Motor neuron (in vitro differentiated cells): Measurements from ENCODE around the gene HIPK1. TPM values are rescaled to one million over a fixed set of nuclear protein-coding genes. Genes with fewer than 3 reads are reported as not detected.
"Not testable (repeated sequence)": the region's sequence is repeated elsewhere in the genome, so short reads cannot be mapped to it uniquely, and the experiment has no call there.

Experiments used
- ATAC-seq, 8 experiments: fragments of 200-7000 bp; cut with Tn5 transposase; replicated peaks in 6 of 8; 2 replicates each; pipeline ENCODE4 v1.8.0; 2021; ENCODE audit warnings: mild to moderate bottlenecking in 8 of 8, moderate library complexity in 8 of 8
- H3K27ac ChIP-seq, 2 donors: fragments of 250-450 bp; sonication (Bioruptor Pico); 2 replicates each; pipeline ENCODE4 v1.9.0; 2021; ENCODE audit warnings: antibody characterized with exemption in 2 of 2, mild to moderate bottlenecking in 2 of 2, moderate library complexity in 1 of 2
- H3K4me1 ChIP-seq, 2 donors: fragments of 250-450 bp; sonication (Bioruptor Pico); replicated peaks in 1 of 2; 2 replicates each; pipeline ENCODE4 v1.6.1; 2021; ENCODE audit warnings: antibody characterized with exemption in 2 of 2, mild to moderate bottlenecking in 2 of 2, moderate library complexity in 1 of 2
- H3K4me3 ChIP-seq, 5 donors: fragments of 250-450 bp; sonication (Bioruptor Pico); 2 replicates each; pipeline ENCODE4 v1.9.0; 2021; ENCODE audit warnings: antibody characterized with exemption in 5 of 5, mild to moderate bottlenecking in 5 of 5, moderate library complexity in 4 of 5
- WGBS, 10 experiments: fragments of 450-650 bp; shearing (Covaris generic); methylation state at CpG; one replicate each; pipeline ENCODE4 v1.0.0; 2022; 5-methylcytosine and 5-hydroxymethylcytosine counted together
- in situ Hi-C, 9 experiments: fragments of 400-800 bp; cut with MboI; loops; one replicate each; pipeline ENCODE4 v1.15.0; 2021; ENCODE audit warnings: low sequenced_read_pairs in 9 of 9, low pct_unique_long_range_greater_than_20kb in 2 of 9; ENCODE audit not compliant: unreplicated experiment in 9 of 9
- total RNA-seq, 8 experiments: library from RNA; unstranded; fragments of 300-600 nt; gene quantifications; 2 replicates each; pipeline versions ENCODE4 v1.2.3 to v1.2.4, GENCODE V29; 2022

Gene HIPK1
- total RNA-seq, 8 experiments from 2014 or later, result 12.5 to 59.5 (median 30.9) TPM

DNA sequence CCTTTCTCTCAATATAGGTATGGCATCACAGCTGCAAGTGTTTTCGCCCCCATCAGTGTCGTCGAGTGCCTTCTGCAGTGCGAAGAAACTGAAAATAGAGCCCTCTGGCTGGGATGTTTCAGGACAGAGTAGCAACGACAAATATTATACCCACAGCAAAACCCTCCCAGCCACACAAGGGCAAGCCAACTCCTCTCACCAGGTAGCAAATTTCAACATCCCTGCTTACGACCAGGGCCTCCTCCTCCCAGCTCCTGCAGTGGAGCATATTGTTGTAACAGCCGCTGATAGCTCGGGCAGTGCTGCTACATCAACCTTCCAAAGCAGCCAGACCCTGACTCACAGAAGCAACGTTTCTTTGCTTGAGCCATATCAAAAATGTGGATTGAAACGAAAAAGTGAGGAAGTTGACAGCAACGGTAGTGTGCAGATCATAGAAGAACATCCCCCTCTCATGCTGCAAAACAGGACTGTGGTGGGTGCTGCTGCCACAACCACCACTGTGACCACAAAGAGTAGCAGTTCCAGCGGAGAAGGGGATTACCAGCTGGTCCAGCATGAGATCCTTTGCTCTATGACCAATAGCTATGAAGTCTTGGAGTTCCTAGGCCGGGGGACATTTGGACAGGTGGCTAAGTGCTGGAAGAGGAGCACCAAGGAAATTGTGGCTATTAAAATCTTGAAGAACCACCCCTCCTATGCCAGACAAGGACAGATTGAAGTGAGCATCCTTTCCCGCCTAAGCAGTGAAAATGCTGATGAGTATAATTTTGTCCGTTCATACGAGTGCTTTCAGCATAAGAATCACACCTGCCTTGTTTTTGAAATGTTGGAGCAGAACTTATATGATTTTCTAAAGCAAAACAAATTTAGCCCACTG, 11.5 kb downstream of the HIPK1 start:
- ATAC-seq, result no peak
- H3K27ac ChIP-seq, result no peak overlapping the region
- WGBS, 10 experiments, result 0 to 93% (median 90%) methylated on average over 1 to 16 of the region's 16 CpGs; no CpG with 5 or more reads in 2 of the 10 experiments

DNA sequence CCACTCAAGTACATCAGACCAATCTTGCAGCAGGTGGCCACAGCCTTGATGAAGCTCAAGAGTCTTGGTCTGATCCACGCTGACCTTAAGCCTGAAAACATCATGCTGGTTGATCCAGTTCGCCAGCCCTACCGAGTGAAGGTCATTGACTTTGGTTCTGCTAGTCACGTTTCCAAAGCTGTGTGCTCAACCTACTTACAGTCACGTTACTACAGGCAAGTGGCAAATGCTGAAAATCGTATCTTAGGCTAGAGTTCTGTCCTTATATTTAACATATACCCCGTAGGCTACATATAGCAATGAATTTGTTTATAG, 12.1 kb downstream of the HIPK1 start:
- in situ Hi-C loops, result no loop called here
- Histone ChIP-seq H3K4me1 (no peaks in the 10 kb centered on the region), H3K4me3 (no peak overlapping the region), H3K27ac (no peak overlapping the region)
- ATAC-seq, result no peak
- 79 to 96% (median 91%) methylated on average over 2 to 7 of the region's 7 CpGs; no CpG with 5 or more reads in 1 of the 10 experiments for WGBS, 10 experiments

More for the DNA sequence above, 11.5 kb downstream of the HIPK1 start:
- Histone ChIP-seq H3K4me1 (no peaks in the 10 kb centered on the region), H3K4me3 (no peak overlapping the region)
- in situ Hi-C loops, result no loop called here

DNA sequence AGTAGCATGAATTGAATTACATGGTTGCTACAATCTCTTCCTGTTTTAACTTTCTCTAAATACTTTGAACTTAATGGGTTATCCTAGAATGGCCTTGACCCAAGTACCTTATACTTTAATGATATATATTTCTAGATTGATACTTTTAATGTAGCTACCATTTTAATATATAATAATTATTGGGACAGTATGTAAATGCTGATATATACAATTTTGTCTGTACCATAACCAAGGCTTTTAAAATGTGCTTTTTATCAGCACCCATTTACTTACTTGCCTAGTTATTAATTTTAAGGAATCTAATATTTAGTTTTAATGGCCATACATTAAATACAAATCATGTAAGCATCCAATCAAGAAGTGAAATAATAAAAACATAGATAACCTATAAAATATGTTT, 13.4 kb downstream of the HIPK1 start:
- in situ Hi-C loops, result no loop called here
- ATAC-seq, result no peak

DNA sequence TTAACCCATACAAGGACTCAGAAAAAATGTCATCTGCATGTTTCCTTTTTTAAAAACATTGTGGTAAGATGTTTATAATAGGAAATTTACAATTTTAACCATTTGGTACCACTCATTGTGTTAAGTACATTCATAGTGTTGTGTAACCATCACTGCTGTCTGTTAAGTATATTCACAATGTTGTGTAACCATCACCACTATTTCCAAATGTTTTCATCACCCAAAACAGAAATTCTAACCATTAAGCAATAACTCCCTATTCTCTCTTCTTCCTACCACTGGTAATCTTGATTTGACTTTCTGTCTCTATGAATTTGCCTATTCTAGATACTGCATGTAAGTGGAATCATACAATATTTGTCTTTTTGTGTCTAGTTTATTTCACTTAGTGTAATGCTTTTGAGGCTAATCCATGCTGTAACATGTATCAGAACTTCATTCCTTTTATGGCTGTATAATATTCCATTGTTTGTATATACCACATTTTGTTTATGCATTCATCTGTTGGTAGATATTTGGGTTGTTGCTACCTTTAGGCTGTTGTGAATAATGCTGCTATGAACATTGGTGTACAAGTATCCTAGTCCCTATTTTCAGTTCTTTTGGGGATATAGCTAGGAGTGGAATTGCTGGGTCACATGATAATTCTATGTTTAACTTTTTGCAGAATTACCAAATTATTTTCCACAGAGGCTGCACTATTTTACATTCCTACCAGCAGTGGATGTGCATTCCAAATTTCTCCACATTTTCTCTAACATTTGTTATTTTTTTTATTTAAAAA, 14.1 kb downstream of the HIPK1 start:
- no peak overlapping the region for H3K27ac ChIP-seq
- in situ Hi-C loops, result no loop called here
- ATAC-seq, result peak in 1 of 8 experiments; percentile 28

More for the DNA sequence above, 13.4 kb downstream of the HIPK1 start:
- Histone ChIP-seq H3K4me3 (no peak overlapping the region), H3K27ac (no peak overlapping the region), H3K4me1 (peaks cover 7 to 9% of the 10 kb centered on the region in 2 donors)

DNA sequence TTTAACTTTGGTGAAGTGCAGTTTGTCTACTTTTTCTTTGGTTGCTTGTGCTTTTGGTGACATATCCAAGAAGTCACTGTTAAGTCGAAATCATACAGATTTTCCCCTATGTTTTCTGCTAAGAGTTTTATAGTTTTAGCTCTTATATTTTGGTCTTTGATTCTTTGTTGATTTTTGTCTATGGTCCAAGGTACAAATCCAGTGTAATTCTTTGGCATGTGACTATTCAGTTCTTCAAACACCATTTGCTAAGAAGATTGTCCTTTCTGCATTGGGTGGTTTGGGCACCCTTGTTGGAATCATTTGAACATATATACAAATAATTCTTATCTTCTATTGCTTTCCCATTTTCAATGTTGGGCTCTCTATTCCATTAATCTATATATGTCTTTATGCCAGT, 16.2 kb downstream of the HIPK1 start:
- Histone ChIP-seq H3K4me3 (no peak overlapping the region), H3K27ac (no peak overlapping the region), H3K4me1 (peaks cover 7 to 9% of the 10 kb centered on the region in 2 donors)
- ATAC-seq, result no peak
- in situ Hi-C loops, result no loop called here
- 92 to 100% (median 100%) methylated on average over 1 of the region's 1 CpG; no CpG with 5 or more reads in 2 of the 10 experiments for WGBS, 10 experiments

More for the DNA sequence above, 14.1 kb downstream of the HIPK1 start:
- Histone ChIP-seq H3K4me3 (no peak overlapping the region), H3K4me1 (peaks cover 7 to 9% of the 10 kb centered on the region in 2 donors)

DNA sequence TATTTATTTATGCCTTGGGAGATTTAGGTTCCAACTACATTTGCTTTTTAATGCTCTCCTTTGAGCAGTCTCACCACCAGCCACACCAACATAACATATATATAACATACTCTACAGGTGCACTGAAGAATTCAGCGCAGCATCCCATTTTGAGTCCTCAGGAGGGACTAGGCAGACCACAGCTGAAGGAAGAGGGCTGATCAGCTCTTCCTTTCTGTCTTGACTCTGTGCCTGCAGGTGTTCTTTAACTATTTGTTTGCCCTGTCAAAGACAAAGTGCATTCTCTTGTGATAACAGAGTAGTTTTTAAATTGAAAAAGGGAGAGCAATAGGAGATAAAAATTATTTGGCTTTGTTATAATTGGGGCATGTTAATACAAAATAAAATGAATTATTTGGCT, 17.0 kb downstream of the HIPK1 start:
- Histone ChIP-seq H3K4me1 (peaks cover 7 to 9% of the 10 kb centered on the region in 2 donors), H3K4me3 (no peak overlapping the region), H3K27ac (no peak overlapping the region)
- WGBS, 10 experiments, result 63 to 100% (median 89%) methylated on average over 1 of the region's 1 CpG; no CpG with 5 or more reads in 5 of the 10 experiments
- no peak for ATAC-seq
- in situ Hi-C loops, result no loop called here

DNA sequence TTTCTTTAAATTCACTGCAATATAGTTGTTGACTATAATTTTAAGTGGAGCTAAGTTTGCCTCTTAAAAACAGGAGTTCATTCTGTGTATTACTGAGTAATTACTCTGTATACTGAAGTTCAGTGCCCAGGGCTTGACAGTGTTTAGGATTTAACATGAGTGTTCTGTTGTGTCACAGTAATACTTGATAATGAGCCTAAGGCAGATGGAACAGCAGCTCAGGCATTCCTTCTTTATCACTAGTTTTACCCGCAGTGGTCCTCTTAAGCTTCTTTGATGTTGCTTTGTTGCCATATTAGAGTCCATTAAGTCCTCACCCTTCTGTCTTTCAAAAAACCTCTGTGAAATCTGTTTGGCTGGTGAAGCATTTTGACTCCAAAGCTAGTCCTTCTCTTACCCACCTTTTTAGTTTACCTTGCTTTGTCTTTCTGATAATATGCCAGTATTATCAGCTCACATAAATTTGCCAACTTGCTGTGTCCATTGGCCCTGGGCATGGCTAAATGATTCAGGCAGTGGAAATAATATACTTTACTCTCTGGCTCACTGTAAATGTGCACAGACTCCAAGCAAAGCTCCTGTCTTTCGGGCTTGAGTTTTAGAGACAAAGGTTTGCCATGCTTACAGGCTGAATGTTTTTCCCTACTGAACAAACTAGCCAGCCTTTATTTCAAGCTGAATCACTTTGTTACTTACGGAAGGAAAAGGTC, 17.7 kb downstream of the HIPK1 start:
- ATAC-seq, result peak in 1 of 8 experiments; percentile 65
- in situ Hi-C loops, result no loop called here
- Histone ChIP-seq H3K27ac (no peak overlapping the region), H3K4me1 (peaks cover 7 to 9% of the 10 kb centered on the region in 2 donors), H3K4me3 (no peak overlapping the region)
- WGBS, 10 experiments, result 60 to 94% (median 73%) methylated on average over 1 to 3 of the region's 3 CpGs

DNA sequence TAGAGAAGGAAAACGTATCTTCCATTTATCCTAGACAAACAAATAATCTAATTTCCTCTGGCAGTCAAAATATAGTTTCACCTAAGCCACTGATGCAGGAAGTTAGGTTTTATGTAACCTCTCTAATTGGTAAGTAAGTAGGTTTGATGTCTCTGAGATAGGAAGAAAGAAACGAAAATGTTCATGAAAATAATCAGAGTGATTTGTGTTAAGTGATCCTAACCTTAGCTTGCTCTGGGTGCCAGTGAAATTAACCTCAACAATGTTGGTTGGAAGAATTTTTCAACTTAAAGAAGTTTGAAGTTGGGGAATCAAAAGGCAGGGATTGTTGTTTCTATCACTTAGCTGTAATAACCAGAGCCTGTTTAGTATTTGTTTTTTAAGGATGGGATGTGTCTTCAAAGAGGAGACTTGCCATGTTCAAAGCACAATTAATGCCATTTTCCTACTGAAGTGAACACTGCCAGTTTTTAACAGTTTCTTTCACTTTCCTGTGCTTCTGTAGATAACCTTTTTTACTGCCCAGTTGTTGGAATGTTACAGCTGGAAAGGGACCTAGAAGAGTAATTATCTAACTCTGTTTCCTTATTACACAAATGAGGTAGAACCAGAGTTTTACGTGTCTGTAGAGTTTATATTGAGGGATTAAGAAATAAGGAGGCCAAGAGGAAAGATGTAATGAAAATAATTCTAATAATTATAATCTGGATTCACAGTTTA, 18.4 kb downstream of the HIPK1 start:
- Histone ChIP-seq H3K4me1 (peaks cover 7 to 9% of the 10 kb centered on the region in 2 donors), H3K4me3 (no peak overlapping the region), H3K27ac (no peak overlapping the region)
- in situ Hi-C loops, result no loop called here
- WGBS, 10 experiments, result 21 to 93% (median 63%) methylated on average over 1 to 3 of the region's 3 CpGs
- no peak for ATAC-seq

DNA sequence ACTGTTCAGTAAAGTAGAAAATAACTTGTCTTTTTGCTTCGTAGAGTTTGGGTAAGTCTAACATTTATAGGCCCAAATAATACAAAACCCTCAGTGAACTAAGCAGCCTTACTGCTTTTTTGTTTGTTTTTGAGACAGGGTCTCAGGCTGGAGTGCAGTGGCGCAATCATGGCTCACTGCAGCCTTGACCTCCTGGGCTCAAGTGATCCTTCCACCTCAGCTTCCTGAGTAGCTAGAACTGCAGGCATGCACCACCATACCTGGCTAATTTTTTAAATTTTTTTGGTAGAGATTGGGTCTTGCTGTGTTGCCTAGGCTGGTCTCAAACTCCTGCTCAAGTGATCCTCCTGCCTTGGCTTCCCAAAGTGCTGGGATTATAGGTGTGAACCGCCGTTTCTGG, 19.0 kb downstream of the HIPK1 start:
- ATAC-seq, in situ Hi-C loops: not testable (repeated sequence)

DNA sequence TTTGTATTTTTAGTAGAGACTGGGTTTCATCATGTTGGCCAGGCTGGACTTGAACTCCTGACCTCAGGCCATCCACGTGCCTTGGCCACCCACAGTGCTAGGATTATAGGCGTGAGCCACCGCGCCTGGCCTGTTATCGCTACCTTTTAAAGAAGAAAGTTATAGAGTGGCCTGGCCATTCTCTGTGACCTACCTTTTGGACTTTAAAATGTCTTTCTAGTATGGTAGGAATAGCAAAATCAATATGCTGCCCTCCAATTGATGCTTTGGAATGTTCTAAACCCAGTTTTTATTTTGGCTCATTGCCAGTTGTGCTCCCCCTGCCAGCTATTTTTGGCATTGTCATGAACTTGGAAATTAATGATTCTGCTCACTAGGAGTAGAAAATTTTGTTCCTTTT, 19.9 kb downstream of the HIPK1 start:
- in situ Hi-C loops, result no loop called here
- WGBS, 10 experiments, result 40 to 100% (median 77%) methylated on average over 1 to 5 of the region's 5 CpGs; no CpG with 5 or more reads in 3 of the 10 experiments
- no peak for ATAC-seq
- no peak overlapping the region for H3K27ac ChIP-seq
- peaks cover 7 to 9% of the 10 kb centered on the region in 2 donors for H3K4me1 ChIP-seq
- no peak overlapping the region for H3K4me3 ChIP-seq

More for the DNA sequence above, 19.0 kb downstream of the HIPK1 start:
- H3K27ac ChIP-seq, H3K4me3 ChIP-seq, H3K4me1 ChIP-seq: not testable (repeated sequence)
- WGBS, 10 experiments, result 77 to 100% (median 89%) methylated on average over 3 to 4 of the region's 4 CpGs; no CpG with 5 or more reads in 1 of the 10 experiments

DNA sequence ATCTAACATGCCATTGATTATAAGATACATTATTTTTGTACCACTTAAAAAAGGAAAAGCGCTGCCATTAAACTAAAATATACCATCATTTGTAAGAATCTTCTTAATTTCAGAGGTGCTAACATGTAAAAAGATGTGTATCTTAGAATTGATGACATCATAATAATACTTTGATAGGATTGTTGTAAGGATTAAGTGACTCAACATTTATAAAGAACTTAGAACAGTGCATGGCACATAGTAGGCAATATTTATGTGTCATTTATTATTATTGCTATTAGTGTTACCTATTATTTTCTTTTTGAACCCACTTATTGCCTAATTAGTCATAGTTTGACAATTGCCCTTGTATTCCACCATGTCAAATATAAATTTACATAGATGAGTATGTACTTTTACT, 21.8 kb downstream of the HIPK1 start:
- Histone ChIP-seq H3K4me1 (peaks cover 7 to 9% of the 10 kb centered on the region in 2 donors), H3K4me3 (no peak overlapping the region), H3K27ac (no peak overlapping the region)
- WGBS, 10 experiments, result 75 to 100% (median 97%) methylated on average over 1 of the region's 1 CpG; no CpG with 5 or more reads in 2 of the 10 experiments
- in situ Hi-C loops, result loop anchor here in 1 of 9 experiments (25.0 kb wide), 1 partner anchor 736 kb away; the partner anchor contains the start of gene AMPD1
- no peak for ATAC-seq

DNA sequence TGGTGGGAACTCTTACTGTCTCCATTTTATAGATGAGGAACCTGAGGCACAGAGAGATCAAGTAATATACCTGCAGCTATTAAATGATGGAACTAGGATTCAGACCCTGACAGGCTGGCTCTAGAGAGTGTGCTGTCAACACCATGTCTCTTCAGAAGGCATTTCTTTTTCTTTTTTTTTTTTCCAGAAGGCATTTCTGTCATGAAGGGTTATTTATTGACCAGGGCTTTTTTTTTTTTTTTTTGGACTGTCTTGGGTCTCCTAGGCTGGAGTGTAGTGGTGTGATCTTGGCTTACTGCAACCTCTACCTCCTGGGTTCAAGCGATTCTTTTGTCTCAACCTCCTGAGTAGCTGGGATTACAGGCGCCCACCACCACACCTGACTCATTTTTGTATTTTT, 22.6 kb downstream of the HIPK1 start:
- H3K27ac ChIP-seq, result no peak overlapping the region
- no peak for ATAC-seq
- H3K4me3 ChIP-seq, result no peak overlapping the region
- peaks cover 6 to 7% of the 10 kb centered on the region in 2 donors for H3K4me1 ChIP-seq
- WGBS, 10 experiments, result 92 to 100% (median 100%) methylated on average over 1 to 2 of the region's 2 CpGs; no CpG with 5 or more reads in 3 of the 10 experiments
- in situ Hi-C loops, result loop anchor here in 1 of 9 experiments (25.0 kb wide), 1 partner anchor 736 kb away; the partner anchor contains the start of gene AMPD1
